Stimulated activated CD8-positive, alpha-beta memory T cell treated with anti-CD3 and anti-CD28 coated beads, Interleukin-15, amount 100 ng/mL, for 4 hours (primary cell): Measurements from ENCODE around the gene LRCH1.

Experiments used
- DNase-seq, 2 donors: peaks; one replicate each; pipeline ENCODE4 v3.0.0-alpha.2; 2020; ENCODE audit warnings: low read depth in 2 of 2

The LRCH1 gene

GRCh38 chr13:46638262-46638661 is 85.3 kb downstream of the LRCH1 start:
- no peak for DNase-seq

GRCh38 chr13:46639033-46639981 is 86.3 kb downstream of the LRCH1 start:
- no peak for DNase-seq

DNA sequence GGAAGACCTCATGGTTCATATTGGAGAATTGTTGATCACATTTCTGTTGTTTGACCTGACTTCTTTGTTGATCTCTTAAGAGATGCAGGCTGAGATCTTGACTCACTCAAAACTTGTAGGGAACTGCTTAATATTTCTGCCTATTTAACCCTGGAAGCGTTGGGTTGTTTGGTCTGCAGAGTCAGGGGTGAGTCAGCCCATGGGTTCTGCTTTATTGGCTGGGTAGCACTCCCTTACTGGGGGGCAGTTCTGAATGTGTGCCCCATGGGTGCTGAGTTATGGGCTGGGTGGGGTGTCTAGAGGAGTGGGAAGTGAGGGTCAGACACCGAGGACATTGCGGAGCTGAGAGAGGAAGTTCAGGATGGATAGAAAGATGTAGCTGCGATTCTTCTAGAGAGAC is 87.9 kb downstream of the LRCH1 start:
- no peak for DNase-seq

DNA sequence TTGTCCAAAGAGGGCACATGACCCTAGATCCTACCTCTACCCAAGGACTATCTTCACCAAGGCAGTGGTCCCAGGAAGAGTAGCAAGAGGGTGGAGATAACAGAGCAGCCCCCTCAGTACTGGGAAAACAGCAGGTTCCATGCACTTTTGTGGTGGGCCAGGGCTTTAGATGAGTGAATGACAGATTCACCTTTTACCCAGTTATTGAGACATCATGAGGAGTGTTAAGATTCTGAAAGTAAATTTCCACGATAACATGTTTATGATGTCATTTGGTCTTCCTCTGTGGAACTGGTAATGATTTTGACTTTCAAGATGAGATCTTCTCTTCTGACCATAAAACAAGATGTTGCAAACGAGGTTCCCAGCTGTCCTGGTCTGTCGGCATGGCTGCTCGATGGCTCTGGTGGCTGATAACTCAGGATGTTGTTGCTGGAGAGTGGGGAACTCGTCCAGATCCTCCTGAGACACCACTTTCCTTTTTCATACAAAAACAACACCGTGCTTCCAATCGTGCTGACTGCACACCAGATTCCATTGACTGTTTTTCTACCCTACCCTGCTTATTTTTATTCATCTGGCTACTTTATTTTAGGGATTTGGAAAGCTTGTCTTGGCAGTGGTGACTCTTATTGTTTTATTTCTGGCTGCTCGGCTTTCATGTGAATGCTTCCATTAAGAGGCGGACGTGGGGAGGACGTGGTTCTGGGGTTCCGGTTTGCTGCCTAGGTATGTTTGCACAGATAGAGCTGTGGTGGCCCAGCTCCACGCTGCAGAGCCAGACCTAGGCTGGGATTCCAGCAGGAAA is 88.5 kb downstream of the LRCH1 start:
- no peak for DNase-seq

DNA sequence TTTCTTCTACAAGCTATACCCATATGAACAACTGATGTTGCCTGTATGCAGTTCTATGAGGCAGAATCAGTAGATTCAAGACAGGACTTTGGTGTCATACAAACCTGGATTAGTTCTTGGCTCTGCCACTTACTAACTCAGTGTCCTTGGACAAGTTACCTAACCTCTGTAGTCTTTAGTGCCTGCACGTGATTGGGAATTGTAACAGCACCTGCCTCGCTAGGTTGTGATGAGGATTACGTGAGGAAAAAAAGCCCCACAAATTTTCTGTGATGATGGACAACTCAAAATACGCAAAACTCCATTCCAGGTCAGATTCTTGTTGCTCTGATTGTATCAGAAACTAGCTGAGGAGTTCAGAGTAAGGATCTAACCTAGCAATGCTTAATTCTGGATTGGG is 89.3 kb downstream of the LRCH1 start:
- no peak for DNase-seq

- no peak for DNase-seq
These were observed 90.3 kb downstream of the LRCH1 start for GRCh38 chr13:46643165-46643777.

DNA sequence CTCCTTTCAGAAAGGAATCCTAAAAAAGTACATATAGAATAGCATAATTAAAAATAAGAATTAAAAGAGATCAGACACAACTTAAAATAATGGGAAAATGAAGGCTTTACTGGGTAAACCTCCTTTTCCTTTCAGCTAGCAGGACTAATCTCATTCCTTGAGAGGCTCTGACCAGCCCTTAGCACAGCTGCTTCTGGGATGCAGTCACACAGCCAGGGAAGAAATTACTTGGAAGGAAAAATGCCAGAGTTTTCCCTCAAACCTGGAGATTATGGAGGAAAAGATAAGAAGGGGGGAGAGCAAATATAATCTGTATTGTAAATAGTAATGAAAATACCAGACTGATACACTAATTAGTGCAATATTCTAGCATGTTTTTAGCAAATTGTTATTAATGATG is 91.8 kb downstream of the LRCH1 start:
- no peak for DNase-seq

DNA sequence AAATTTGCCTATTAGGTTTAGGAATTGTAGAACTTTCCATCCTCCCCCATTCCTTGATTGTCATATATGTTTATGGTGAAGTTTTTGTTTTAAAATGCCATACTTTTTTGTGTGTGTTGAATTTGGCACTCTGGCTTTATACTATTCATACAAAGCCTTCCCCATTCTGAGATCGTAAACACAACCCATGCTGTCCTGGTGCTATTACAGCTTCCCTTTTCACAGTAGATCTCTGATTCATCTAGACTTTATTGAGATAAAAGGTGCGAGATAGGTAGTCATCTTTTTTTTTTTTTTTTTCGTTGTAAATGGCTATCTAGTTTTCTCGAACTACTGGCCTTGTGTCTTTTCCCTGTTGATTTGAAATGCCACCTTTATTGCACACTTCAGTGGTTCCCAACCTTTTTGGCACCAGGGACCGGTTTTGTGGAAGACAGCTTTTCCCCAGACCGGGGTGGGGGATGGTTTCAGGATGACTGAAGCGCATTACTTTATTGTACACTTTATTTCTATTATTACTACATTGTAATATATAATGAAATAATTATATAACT is 94.6 kb downstream of the LRCH1 start:
- no peak for DNase-seq

DNA sequence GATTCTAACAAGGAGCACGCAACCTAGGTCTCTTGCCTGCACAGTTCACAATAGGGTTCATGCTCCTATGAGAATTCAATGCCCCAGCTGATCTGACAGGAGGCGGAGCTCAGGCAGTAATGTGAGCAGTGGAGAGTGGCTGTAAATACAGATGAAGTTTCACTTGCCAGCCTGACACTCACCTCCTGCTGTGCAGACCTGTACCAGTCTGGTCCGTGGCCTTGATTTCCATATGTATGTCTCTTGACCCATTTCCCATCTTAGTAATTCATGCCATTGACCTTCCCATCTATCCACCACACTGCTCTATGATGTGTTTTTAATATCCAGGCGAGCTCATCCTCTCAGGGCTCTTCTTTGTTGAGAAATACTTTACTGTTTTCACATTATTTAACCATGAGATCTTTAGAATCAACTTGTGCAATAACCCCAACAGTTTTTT is 95.2 kb downstream of the LRCH1 start:
- DNase-seq, result no peak

GRCh38 chr13:46649816-46650215 is 96.8 kb downstream of the LRCH1 start:
- DNase-seq, result no peak

GRCh38 chr13:46654951-46655350 is 102.0 kb downstream of the LRCH1 start:
- DNase-seq, result no peak

DNA sequence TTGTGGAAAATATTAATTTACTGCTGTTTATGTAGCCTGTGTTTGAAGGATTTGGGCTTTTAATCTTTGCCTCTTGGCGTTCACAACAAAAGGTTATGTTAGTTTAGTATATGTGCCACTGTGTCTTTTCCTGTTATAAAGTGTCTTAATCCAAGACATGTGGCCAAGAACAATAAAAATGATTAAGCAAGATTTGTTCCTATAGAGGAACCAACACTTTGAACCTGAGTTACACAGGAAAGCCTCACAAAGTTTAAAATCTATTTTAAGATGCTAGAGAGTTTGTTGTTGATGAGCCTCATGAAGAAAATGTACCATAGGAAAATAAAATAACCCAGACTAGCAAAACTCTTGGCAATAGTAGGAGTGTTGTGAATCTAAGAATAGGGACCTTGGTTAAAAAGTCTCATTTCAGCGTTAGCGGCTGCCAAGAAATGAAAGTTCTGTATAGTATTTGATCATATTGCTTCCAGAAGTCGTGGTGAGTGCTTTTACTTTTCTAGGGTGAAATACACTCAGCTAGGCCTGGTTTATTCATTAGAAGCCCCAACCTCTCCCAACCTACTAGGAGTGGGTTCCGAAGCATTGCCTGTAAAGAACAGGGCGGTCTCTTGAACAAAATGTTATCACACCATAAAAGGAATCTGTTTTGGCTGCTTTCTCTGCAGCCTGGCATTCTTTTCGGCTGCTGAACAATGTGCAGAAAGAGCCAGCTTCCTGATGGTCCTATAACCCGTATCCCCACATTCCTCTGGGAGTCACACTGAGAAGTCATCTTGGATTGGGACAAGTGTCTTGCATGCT is 102.6 kb downstream of the LRCH1 start:
- DNase-seq, result no peak

GRCh38 chr13:46656786-46657185 is 103.8 kb downstream of the LRCH1 start:
- DNase-seq, result no peak

- no peak for DNase-seq
These were observed 106.6 kb downstream of the LRCH1 start for GRCh38 chr13:46659413-46660065.

- DNase-seq, result no peak
These were observed 107.4 kb downstream of the LRCH1 start for GRCh38 chr13:46660416-46660815.

GRCh38 chr13:46660857-46661256 is 107.9 kb downstream of the LRCH1 start:
- no peak for DNase-seq

DNA sequence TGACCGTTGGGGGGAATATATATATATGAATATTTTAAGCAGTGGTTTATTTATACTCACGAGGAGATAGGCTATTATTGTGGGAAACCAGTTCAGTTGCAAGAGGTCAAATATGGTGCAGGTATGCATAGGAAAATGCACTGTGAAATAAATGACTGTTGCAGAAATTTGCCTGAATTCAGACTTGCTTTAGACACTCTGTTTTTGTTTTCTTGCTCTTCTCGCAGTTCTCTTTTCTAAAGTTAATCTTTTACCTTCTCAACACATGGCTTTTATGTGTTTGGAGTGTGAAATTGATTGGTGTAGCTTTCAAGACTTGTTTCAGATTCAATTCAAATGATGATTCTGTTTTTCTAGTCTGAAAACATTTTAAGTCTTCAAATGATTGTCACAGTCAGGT is 109.7 kb downstream of the LRCH1 start:
- DNase-seq, result no peak

- DNase-seq, result no peak
These were observed 110.5 kb downstream of the LRCH1 start for GRCh38 chr13:46663206-46664037.

GRCh38 chr13:46664195-46664594 is 111.2 kb downstream of the LRCH1 start:
- no peak for DNase-seq

- no peak for DNase-seq
These were observed 112.3 kb downstream of the LRCH1 start for GRCh38 chr13:46665248-46665632.
